Neural crest cell (in vitro differentiated cells): ENCODE results near the gene STIM2. TPM values are rescaled to one million over a fixed set of nuclear protein-coding genes. Genes with fewer than 3 reads are reported as not detected.
"Not testable (repeated sequence)": the region's sequence is repeated elsewhere in the genome, so short reads cannot be mapped to it uniquely, and the experiment has no call there.

Source experiments
- DNase-seq: peaks from one replicate; pipeline ENCODE4 v3.0.0; 2021; ENCODE audit warnings: low read depth, mixed read lengths, low spot score
- H3K27ac Mint-ChIP-seq: one replicate; pipeline ENCODE4 v1.8.0; 2021; ENCODE audit warnings: mild to moderate bottlenecking, mixed read lengths; ENCODE audit not compliant: unreplicated experiment
- H3K27me3 Mint-ChIP-seq: 2 replicates; pipeline ENCODE4 v1.8.0; 2021; ENCODE audit warnings: low read depth, mild to moderate bottlenecking, mixed read lengths
- H3K36me3 Mint-ChIP-seq: 2 replicates; pipeline ENCODE4 v1.8.0; 2021; ENCODE audit warnings: low read depth, mild to moderate bottlenecking, mixed read lengths
- H3K4me1 Mint-ChIP-seq: 2 replicates; pipeline ENCODE4 v1.8.0; 2021; ENCODE audit warnings: mixed read lengths
- H3K4me3 Mint-ChIP-seq: one replicate; pipeline ENCODE4 v1.8.0; 2021; ENCODE audit warnings: mild to moderate bottlenecking, mixed read lengths
- H3K9me3 Mint-ChIP-seq: 2 replicates; pipeline ENCODE4 v1.8.0; 2021; ENCODE audit warnings: mixed read lengths
- total RNA-seq: library from RNA; stranded (reverse); gene quantifications from 2 replicates; pipeline ENCODE4 v1.2.1, GENCODE V29; 2021
- TF ChIP-seq, protein P1 (sequence below): fragments of 200-600 bp; sonication (generic); conservative IDR thresholded peaks from 2 replicates; pipeline ENCODE4 v1.5.0; 2021; ENCODE audit warnings: antibody characterized with exemption, mild to moderate bottlenecking

STIM2 gene
- total RNA-seq, 1 donor from 2014 or later = 30.5 TPM

DNA sequence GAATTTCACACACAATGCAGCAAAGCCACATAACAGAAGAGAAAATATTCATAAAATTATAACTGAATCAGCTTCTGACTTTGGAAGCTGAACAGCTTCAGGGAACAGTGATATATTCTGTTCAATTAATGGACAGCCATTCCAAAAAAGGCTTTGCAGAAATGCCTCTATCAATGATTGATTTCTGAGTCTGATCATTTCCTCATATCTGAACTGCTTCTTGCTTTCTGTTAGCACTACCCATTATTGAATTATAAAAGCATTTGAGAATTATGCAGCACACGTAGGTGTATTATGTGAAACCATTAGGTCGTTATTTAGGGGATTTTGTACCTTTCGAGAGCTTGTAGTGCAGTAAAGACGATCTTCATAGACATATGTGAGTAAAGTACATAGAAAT, 159.6 kb downstream of the STIM2 start:
- Mint-ChIP-seq H3K4me3 (no peak overlapping the region), H3K36me3 (peaks cover 5% of the 10 kb centered on the region), H3K27me3 (no peaks in the 10 kb centered on the region), H3K27ac (no peak overlapping the region), H3K9me3 (no peaks in the 10 kb centered on the region), H3K4me1 (peaks cover 3% of the 10 kb centered on the region)
- DNase-seq = no peak
- TF ChIP-seq, protein P1, sequence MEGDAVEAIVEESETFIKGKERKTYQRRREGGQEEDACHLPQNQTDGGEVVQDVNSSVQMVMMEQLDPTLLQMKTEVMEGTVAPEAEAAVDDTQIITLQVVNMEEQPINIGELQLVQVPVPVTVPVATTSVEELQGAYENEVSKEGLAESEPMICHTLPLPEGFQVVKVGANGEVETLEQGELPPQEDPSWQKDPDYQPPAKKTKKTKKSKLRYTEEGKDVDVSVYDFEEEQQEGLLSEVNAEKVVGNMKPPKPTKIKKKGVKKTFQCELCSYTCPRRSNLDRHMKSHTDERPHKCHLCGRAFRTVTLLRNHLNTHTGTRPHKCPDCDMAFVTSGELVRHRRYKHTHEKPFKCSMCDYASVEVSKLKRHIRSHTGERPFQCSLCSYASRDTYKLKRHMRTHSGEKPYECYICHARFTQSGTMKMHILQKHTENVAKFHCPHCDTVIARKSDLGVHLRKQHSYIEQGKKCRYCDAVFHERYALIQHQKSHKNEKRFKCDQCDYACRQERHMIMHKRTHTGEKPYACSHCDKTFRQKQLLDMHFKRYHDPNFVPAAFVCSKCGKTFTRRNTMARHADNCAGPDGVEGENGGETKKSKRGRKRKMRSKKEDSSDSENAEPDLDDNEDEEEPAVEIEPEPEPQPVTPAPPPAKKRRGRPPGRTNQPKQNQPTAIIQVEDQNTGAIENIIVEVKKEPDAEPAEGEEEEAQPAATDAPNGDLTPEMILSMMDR = no peak

DNA sequence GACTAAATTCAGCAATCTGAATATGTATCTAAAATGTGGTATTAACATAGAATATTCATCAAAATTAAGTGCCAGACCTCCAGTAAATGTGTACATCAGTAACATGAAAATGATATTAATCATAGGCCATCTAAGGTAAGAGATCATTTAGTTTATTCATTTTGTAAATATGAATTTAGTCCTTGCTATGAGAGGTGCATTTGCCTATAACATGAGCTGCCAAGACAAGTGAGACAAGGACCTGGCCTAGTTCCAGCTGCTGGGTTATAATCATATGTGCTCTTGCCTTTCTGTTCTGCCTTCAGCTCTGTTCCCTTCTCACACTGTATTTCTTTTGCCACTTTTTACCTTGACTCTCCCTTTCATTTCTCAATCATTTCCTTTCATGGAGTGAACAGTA, 160.0 kb downstream of the STIM2 start:
- H3K4me1 Mint-ChIP-seq = peaks cover 3% of the 10 kb centered on the region
- no peak overlapping the region for H3K4me3 Mint-ChIP-seq
- H3K27ac Mint-ChIP-seq = no peak overlapping the region
- no peaks in the 10 kb centered on the region for H3K27me3 Mint-ChIP-seq
- no peak for DNase-seq
- H3K9me3 Mint-ChIP-seq = no peaks in the 10 kb centered on the region
- peaks cover 5% of the 10 kb centered on the region for H3K36me3 Mint-ChIP-seq
- TF ChIP-seq, protein P1 = no peak

DNA sequence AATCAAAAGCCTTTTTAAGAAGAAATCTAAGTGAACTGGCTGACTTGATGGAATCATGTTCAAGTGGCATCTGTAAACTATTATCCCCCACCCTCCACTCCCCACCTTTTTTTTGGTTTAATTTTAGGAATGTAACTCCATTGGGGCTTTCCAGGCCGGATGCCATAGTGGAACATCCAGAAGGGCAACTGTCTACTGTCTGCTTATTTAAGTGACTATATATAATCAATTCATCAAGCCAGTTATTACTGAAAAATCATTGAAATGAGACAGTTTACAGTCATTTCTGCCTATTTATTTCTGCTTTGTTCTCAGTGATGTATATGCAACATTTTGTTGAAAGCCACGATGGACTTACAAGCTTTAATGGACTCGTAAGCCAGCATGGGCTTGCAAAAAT, 162.3 kb downstream of the STIM2 start:
- Mint-ChIP-seq H3K36me3 (peaks cover 3% of the 10 kb centered on the region), H3K9me3 (no peaks in the 10 kb centered on the region), H3K4me1 (peaks cover 3% of the 10 kb centered on the region), H3K27me3 (no peaks in the 10 kb centered on the region), H3K4me3 (no peak overlapping the region), H3K27ac (no peak overlapping the region)
- TF ChIP-seq, protein P1 = no peak
- no peak for DNase-seq

DNA sequence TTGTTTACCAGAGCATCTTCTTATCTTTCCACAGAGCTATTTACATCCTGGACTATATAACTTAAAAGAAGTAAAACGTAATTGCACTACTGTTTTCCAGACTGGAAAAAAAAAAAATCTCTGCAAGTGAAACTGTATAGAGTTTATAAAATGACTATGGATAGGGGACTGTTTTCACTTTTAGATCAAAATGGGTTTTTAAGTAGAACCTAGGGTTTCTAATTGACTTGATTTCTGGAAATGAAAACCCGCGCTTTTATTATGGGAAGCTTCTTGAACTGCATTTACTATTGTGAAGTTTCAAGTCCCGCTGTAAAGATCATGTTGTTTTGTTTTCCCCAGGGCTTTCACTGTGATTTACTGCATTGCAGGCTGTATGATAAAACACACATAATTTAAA, 162.7 kb downstream of the STIM2 start:
- no peak for DNase-seq
- Mint-ChIP-seq H3K4me1 (peaks cover 3% of the 10 kb centered on the region), H3K27me3 (no peaks in the 10 kb centered on the region), H3K27ac (no peak overlapping the region), H3K4me3 (no peak overlapping the region), H3K36me3 (peaks cover 2% of the 10 kb centered on the region), H3K9me3 (no peaks in the 10 kb centered on the region)
- TF ChIP-seq, protein P1 = no peak

DNA sequence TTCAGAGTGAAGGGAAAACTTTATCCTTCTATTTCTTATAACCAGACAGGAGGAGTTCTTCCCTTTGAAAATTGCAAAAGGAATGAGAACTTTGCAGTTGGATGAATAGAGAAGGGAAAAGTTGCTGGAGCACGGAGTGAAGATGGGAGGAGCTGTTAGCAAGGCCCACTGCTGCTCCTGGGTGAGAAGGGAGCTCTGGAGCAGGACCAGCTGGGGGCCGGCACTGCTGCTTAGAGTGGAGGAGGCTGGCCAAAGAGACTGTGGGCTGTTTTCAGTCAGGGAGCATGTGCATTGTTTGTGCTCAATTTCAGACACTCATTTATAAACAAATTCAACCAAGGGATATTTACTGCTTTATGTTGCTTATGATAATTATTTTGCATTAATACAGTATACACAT, 164.2 kb downstream of the STIM2 start:
- H3K27me3 Mint-ChIP-seq = no peaks in the 10 kb centered on the region
- TF ChIP-seq, protein P1 = no peak
- H3K27ac Mint-ChIP-seq = no peak overlapping the region
- H3K4me1 Mint-ChIP-seq = peaks cover 3% of the 10 kb centered on the region
- DNase-seq = no peak
- no peaks in the 10 kb centered on the region for H3K36me3 Mint-ChIP-seq
- H3K9me3 Mint-ChIP-seq = no peaks in the 10 kb centered on the region
- no peak overlapping the region for H3K4me3 Mint-ChIP-seq

DNA sequence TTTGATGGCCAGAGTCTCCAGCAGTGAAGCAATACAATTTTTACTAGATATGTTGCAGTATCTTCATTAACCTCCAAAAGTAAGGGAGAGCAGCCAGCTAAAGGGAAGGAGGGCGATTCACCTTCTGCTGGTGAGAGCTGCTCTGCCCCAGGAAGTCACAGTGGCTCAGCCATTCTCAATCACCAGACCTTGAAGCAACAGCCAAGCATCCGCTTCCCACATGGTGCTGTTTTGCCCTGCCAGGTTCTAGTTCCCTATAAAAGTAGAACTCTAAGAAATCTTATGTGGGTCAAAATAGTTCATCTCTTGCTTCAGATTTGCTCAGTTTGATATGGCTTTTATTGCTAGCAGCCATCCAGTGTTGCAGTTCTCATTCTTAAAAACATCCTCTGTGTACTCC, 166.8 kb downstream of the STIM2 start:
- no peak overlapping the region for H3K4me3 Mint-ChIP-seq
- no peak overlapping the region for H3K27ac Mint-ChIP-seq
- no peaks in the 10 kb centered on the region for H3K27me3 Mint-ChIP-seq
- TF ChIP-seq, protein P1 = no peak
- no peaks in the 10 kb centered on the region for H3K9me3 Mint-ChIP-seq
- H3K4me1 Mint-ChIP-seq = peaks cover 8% of the 10 kb centered on the region
- H3K36me3 Mint-ChIP-seq = no peaks in the 10 kb centered on the region
- no peak for DNase-seq

DNA sequence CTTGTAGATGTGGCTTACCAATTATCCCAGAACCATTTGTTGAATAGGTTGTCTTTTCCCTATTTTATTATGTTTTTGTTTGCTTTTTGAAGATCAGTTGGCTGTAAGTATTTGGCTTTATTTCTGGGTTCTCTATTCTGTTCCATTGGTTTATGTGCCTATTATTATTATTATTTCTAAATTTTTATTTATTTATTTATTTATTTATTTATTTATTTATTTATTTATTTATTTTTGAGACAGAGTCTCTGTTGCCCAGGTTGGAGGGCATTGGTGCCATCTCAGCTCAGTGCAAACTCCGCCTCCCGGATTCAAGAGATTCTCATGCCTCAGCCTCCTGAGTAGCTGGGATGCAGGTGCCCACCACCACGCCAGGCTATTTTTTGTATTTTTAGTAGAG, 174.5 kb downstream of the STIM2 start:
- H3K36me3 Mint-ChIP-seq, DNase-seq, H3K27ac Mint-ChIP-seq, H3K4me1 Mint-ChIP-seq, H3K4me3 Mint-ChIP-seq, H3K27me3 Mint-ChIP-seq: not testable (repeated sequence)
- H3K9me3 Mint-ChIP-seq = peaks cover 14% of the 10 kb centered on the region
